Activated CD4-positive, alpha-beta T cell treated with anti-CD3 and anti-CD28 coated beads for 4 hours (primary cell): ENCODE data around the gene NTF4.
"Not testable (repeated sequence)": the region's sequence is repeated elsewhere in the genome, so short reads cannot be mapped to it uniquely, and the experiment has no call there.

ENCODE experiments used
- DNase-seq, 2 donors: peaks; one replicate each; pipeline ENCODE4 v3.0.0-alpha.2; 2020

The NTF4 gene

DNA sequence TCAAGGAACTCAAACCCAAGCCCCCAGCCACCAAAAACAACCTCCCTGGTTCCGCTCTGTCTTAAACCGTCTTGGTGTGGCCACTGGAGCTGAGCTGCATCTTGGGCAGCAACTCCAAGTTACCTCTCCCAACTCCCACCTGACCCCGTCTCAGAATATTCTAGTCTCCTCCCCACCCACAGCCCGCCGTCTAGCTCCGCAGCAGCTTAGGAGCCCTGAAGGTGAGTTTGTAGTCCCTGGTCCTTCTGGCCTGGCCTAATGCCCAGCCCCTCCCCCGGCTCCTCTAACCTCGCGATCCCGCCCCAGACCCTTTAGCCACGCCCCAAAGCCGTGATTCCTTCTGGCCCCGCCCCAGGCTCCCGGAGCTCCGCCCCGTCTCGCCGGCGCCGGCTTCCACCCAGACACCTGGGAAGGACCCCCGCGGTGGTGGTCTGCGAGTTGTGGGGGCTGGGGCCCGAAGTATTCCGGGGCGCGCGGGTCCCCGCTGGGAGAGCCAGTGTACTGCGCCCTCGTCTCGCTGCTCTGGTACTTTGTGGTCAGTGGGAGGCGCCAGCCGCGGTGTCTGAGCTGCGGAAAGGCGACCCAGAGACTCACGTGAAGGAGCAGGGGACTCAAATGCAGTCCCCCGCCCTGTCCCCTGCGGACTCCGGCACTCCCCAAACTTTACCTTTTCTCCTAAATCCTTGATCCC, 45.2 kb downstream of the NTF4 start:
- DNase-seq = peak; percentile 62 to 71

DNA sequence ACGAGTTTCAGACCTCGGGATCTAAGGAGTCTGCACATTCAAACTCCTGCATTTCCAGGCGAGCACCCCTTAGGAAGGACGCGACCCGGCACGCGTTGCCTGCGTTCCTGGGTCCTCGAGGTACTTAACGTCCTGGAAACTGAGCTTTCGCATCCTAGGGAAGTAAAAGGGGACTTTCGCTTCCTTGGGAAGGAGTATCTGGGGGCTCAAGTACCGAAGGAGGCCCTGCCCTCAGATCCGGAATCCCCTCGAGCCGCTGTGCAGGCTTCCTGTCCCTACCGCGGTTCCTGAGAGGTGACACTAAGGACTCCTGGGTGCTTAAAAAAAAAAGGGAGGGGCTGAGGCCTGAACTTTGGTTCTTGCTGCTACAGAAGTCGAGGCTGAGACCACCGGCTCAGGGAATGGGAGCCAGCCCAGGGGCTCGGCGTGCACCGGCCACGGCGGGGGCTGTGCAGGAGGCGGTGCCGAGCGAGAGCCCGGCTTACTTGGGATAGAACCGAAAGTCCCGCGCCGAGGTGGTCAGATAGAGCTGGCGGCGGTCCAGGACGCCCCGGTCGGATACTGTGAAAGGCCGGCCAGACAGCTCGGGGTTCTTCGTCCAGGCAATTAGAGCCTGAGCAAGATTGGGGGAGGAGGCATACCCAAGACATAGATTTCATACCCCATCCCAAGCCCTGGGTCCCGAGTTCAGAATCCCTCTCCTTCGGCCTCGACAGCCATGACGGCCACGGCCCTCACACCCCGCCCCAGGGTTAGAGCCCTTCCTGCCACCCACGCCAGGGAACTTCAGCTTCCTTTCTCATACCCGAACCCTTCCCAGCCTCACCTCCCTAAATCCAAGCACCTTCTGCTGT, 46.0 kb downstream of the NTF4 start:
- DNase-seq = not testable (repeated sequence)

DNA sequence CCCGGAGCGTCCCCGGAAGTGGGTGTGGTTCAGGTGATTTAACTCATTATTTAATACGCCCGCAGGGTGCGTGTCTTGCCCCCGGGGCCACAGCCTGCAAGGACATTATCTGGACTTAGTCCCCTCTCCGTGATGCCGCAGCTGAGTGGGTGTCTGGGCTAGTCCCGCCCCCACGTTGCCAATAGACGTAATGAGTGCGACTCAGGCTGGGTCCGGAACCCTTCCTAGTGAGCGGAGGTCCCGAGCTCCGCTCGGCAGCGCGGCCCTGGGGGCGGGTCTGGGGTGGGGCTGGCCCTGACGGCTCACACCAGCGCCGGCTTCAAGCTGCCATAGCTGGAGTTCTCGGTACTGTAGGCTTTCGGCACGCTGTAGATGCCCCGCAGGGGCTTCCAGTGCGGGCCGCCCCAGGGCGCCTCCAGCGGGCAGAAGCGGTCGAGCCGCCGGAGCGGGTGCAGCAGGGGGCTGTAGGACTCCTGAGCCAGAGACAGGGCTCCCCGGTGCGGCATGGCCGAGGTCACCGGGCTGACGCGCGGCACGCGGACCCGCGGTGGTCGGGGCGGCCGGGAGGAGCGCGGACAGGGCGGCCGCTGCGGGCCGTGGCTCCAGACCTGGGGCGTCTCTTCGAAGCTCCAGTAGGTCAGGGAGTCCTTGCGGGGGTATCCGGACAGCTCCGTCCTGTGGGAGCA, 46.8 kb downstream of the NTF4 start:
- DNase-seq = peak; percentile 59 to 61

DNA sequence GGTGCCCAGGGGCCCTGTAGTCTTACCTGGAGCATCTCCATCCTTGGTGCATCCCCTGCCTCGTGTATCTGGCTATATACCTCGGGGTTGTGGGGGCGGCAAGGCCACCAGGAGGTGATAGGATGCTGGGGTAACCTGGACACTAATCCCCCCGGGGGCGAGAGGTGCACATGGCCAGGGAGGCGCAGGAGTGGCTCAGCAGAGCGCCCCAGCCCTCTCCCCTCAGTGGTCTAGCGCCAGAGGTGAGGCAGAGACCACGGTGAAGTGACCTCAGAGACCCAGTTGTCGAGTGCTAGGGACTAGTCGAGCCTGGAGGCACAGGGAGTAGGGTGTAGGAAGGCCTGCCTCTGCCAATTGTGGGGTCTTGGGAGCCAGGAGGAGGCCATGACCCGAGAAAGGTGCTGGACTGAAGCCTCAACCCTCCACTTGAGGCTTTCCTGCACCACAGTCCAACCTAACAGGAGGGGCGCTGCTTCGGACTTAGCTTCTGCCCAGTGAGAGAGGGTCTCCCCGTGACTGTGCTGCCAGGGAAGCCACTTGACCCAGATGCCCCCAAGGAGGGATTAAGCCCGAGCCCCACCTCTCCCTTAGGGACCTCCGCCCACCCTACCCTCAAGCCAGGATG, 47.5 kb downstream of the NTF4 start, which contains the start of gene LHB:
Gene LHB (minus strand): TSS at position 51 of the 625 bp plus-strand sequence. CDS start 10 bp downstream, at position 41.
- no peak for DNase-seq

DNA sequence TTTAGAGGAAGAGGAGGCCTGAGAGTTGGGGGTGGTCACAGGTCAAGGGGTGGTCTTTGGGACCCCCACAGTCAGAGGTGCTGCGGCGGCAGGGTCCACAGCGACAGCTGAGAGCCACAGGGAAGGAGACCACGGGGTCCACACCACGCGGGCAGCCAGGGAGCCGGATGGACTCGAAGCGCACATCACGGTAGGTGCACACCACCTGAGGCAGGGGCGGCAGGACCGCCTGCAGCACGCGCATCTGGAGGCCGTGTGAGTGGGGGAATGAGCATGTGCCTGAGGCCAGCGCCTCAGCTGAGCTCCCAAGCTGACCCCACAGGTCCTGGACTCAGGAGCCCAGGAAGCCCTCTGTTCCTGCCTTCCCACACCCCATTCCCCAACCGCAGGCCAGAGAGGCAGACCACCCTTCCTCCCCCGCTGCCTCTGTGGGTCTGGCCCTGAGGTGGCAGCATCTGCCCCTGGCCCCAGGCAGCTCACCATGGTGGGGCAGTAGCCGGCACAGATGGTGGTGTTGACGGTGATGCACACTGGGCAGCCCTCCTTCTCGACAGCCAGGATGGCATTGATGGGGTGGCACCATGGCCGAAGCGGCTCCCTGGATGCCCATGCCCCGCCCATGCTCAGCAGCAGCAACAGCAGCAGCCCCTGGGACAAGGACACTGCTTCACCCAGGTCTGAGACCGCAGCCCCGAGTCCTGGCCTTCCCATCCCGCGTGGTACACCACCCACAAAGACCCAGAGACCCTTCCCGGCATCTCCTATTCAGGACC, 48.4 kb downstream of the NTF4 start:
- no peak for DNase-seq

DNA sequence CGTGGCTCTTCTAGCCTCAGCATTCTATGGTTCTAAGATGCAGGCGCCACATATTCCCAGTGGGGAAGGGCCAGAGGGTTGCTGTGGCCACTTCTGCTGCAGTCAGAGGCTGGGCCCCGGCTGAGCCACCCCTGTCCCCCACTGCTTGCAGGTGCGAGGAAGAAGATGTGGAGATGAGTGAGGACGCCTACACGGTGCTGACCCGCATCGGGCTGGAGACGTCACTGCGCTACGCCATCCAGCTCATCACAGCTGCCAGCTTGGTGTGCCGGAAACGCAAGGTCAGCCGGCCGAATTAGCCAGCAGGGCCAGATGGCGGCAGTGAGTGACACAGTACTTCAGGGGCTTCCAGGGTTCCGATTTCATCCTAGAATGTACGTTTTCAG, 49.8 kb downstream of the NTF4 start:
- no peak for DNase-seq

DNA sequence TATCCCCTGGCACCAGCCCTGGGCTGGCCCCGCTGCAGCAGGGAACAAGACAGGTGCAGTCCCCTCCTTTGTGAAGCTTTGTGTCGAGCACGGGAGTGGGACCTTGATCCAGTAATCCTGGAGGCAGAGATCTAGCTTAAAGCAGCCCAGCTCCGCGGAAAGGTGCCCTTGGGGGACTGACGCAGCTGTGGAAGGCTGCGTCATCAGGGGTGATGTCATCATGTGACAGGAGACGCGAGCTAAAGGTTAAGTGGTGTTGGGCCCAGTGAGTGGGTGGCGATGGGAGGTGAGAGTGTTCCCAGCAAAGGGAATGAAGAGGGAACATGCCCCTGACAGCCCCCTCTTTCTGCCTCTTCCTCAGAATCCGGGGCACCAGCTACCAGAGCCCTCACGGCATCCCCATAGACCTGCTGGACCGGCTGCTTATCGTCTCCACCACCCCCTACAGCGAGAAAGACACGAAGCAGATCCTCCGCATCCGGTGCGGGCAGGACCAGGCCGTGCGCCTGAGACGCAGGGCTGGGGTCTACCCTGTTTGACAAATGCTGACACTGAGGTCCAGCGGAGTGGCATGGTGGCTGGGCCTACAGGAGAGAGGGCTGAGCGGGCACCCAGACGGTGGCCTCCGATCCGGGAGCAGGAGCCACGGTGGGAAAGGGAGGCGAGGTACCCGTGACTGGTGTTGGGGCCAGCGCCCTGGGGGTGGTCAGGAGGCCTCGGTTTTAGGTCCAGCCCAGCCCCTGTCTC, 50.3 kb downstream of the NTF4 start:
- no peak for DNase-seq

DNA sequence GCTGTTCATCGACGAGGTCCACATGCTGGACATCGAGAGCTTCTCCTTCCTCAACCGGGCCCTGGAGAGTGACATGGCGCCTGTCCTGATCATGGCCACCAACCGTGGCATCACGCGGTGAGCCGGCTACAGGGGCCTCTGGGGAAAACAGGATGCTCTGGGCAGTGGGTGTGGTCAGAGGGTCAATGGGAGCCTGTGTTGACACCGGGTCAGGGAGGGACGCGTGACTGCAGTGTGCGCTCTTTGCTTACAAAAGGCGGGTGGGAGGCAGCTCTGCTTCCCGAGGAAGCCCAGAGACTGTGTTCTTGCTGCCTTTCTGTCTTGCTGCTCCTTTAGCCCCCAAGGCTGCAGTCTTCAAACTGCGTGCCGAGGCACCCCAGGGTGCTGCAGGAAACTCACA, 53.4 kb downstream of the NTF4 start:
- DNase-seq = no peak
